Naive B cell (primary cell): ENCODE results near the gene HSH2D. TPM values are rescaled to one million over a fixed set of nuclear protein-coding genes. Genes with fewer than 3 reads are reported as not detected.
A peak's percentile ranks its signal among the peaks of the same experiment; 100 is the strongest.
"Not testable (repeated sequence)": the region's sequence is repeated elsewhere in the genome, so short reads cannot be mapped to it uniquely, and the experiment has no call there.

Source experiments
- ATAC-seq, 2 donors: fragments of 150-1000 bp; cut with Tn5 transposase; 2 replicates each; pipeline ENCODE4 v1.10.0; 2021; ENCODE audit warnings: low read depth in 2 of 2, mild to moderate bottlenecking in 2 of 2, moderate library complexity in 2 of 2
- DNase-seq: peaks from one replicate; pipeline ENCODE4 v3.0.0; 2022
- H3K27ac Mint-ChIP-seq, 6 donors: one replicate each; pipeline ENCODE4 v1.8.0; 2020 to 2022; ENCODE audit warnings: mild to moderate bottlenecking in 6 of 6, mixed read lengths in 6 of 6, moderate library complexity in 5 of 6, inconsistent platforms in 2 of 6
- H3K27me3 Mint-ChIP-seq, 3 donors: one replicate each; pipeline ENCODE4 v1.8.0; 2021 to 2022; ENCODE audit warnings: mixed read lengths in 3 of 3, mild to moderate bottlenecking in 1 of 3
- H3K36me3 Mint-ChIP-seq, 2 donors: one replicate each; pipeline ENCODE4 v1.8.0; 2020 to 2022; ENCODE audit warnings: mixed read lengths in 2 of 2, inconsistent platforms in 1 of 2, mild to moderate bottlenecking in 1 of 2
- H3K4me1 Mint-ChIP-seq, 3 donors: one replicate each; pipeline ENCODE4 v1.8.0; 2020 to 2022; ENCODE audit warnings: mixed read lengths in 3 of 3, inconsistent platforms in 1 of 3, mild to moderate bottlenecking in 1 of 3, moderate library complexity in 1 of 3
- H3K4me3 Mint-ChIP-seq, 8 donors: one replicate each; pipeline ENCODE4 v1.8.0; 2020 to 2022; ENCODE audit warnings: mild to moderate bottlenecking in 8 of 8, mixed read lengths in 8 of 8, moderate library complexity in 8 of 8, inconsistent platforms in 2 of 8
- H3K9me3 Mint-ChIP-seq, 7 donors: one replicate each; pipeline ENCODE4 v1.8.0; 2020 to 2022; ENCODE audit warnings: mixed read lengths in 7 of 7, mild to moderate bottlenecking in 5 of 7, inconsistent platforms in 2 of 7, moderate library complexity in 1 of 7
- polyA plus RNA-seq, 6 donors: library from polyadenylated mRNA; unstranded; fragments of 300-500 nt; fragmentation: Illumina TruSeq; gene quantifications; one replicate each; pipeline ENCODE4 v1.2.3, GENCODE V29; 2021; ENCODE audit warnings: low read depth in 6 of 6

The HSH2D gene, protein sequence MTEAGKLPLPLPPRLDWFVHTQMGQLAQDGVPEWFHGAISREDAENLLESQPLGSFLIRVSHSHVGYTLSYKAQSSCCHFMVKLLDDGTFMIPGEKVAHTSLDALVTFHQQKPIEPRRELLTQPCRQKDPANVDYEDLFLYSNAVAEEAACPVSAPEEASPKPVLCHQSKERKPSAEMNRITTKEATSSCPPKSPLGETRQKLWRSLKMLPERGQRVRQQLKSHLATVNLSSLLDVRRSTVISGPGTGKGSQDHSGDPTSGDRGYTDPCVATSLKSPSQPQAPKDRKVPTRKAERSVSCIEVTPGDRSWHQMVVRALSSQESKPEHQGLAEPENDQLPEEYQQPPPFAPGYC
- polyA plus RNA-seq, result 10 to 100 TPM; 25.7 to 53.2 (median 40.1) TPM

DNA sequence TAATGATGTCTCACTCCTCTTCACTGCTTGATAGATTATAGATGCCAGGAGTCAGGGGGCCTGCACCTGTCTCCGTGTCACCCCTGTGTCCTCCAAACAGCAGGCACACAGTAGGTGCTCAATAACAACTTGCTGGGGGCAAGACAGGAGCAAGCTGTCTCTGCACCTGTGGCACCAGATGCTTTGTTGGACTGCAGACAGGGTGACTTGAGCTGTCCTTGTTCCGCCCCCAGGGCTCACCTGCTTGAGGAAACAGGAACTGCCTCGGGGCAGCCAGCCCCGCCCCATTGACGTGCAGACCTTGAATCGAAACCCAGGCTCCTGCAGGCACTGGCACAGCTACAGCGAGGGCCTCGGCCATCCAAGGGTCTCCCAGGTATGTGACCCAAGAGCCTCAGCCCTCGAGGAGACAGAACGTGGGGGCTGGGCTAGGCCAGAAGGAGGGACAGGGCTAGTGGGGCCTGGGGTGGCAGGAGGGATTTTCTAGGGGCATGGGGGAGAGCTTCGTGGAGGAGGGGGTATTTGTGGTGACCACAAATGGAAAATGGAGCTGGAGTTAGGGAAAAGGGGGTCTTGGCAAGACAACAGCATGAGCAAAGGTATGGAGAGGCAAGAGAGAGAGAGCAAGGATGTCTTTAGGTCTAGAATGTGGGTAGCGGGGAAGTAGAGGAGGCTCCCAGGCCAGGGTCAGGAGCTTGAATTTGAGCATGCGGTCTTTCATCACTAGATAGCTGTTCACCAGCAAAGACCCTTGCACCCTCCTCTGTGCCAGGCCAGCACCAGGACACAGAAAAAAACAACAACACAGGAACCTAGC, at the start of gene HSH2D:
TSS of gene HSH2D (plus strand) at position 287 of the 817 bp plus-strand sequence. CDS start 5,066 bp downstream, outside the sequence.
- H3K4me3 Mint-ChIP-seq, result peak within 1 kb of the TSS; percentile 95 to 100 (median 98)
- peak within 1 kb of the TSS; percentile 99 to 100 (median 99) for H3K27ac Mint-ChIP-seq
- peaks cover 4 to 7% of the 10 kb centered on the region in 2 donors for H3K36me3 Mint-ChIP-seq
- peaks cover 0 to 6% (median 3%) of the 10 kb centered on the region in 7 donors for H3K9me3 Mint-ChIP-seq
- H3K27me3 Mint-ChIP-seq, result no peaks in the 10 kb centered on the region
- H3K4me1 Mint-ChIP-seq, result peaks cover 41 to 94% (median 57%) of the 10 kb centered on the region in 3 donors
- peak; percentile 91 for DNase-seq
- peak; percentile 81 to 83 for ATAC-seq

DNA sequence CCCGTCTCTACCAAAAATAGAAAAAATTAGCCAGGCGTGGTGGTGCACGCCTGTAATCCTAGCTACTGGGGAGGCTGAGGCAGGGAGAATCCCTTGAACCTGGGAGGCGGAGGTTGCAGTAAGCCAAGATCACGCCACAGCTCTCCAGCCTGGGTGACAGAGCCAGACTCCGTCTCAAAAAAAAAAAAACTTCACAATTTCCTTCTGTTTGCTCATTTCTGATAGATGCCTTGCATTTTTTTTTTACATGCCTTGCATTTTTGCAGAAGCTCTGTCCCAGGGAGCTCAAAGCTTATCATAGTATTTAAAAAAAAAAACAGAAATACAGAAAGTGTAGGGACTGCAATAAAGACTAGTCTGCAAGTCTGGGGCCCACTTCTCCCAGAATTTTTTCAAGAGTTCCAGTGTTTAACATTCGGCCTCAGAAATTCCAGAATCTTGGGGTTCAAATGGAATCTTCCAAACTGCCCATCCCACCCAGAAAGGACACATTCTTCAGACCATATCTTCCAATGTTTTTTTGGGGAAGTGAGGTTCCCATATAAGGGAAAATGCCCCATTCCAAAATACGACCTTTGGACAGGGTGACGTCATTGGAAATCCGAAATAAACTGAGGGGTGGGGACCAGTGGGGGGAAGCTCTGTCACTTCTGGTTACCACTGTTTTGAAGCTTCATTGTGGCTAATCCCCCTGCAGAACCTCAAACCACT, 49.0 kb upstream of the HSH2D start:
- peak overlapping the region in 4 of 6 donors; percentile 2 to 90 (median 75) for H3K27ac Mint-ChIP-seq
- H3K36me3 Mint-ChIP-seq, result peaks cover 14 to 41% of the 10 kb centered on the region in 2 donors
- DNase-seq, result no peak

DNA sequence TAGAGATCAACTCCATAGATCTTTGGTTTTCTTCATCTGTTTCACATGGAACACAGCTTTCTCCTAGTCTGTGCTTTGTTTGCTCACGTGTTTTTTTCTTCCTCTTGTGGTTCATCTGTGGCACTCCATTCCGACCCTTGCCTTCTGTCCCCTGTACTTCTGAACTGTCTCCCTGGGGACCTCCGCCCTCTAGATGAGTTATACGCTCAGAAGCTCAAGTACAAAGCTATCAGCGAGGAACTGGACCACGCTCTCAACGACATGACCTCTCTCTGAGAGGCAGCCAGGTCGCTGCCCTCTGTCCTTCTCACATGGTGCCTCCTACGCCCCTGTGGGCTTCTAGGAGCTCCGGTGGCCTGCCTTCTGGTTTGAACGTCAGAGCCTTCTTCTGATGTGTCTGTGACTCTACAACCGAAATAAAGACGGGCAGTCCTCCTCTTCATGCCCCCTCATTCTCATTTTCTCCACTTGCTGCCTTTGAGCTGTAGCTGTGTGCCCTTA, 48.4 kb upstream of the HSH2D start:
- Mint-ChIP-seq H3K4me3 (peak overlapping the region in 1 of 8 donors; percentile 62), H3K4me1 (peaks cover 14 to 19% (median 18%) of the 10 kb centered on the region in 3 donors), H3K27me3 (no peaks in the 10 kb centered on the region), H3K27ac (peak overlapping the region; percentile 2 to 90 (median 76)), H3K9me3 (no peaks in the 10 kb centered on the region), H3K36me3 (peaks cover 14 to 41% of the 10 kb centered on the region in 2 donors)
- peak; percentile 16 to 36 for ATAC-seq
- DNase-seq, result no peak

More for the DNA sequence above, 49.0 kb upstream of the HSH2D start:
- peak in 1 of 2 donors; percentile 12 for ATAC-seq
- H3K4me3 Mint-ChIP-seq, result no peak overlapping the region
- no peaks in the 10 kb centered on the region for H3K9me3 Mint-ChIP-seq
- no peaks in the 10 kb centered on the region for H3K27me3 Mint-ChIP-seq
- peaks cover 14 to 19% (median 18%) of the 10 kb centered on the region in 3 donors for H3K4me1 Mint-ChIP-seq

DNA sequence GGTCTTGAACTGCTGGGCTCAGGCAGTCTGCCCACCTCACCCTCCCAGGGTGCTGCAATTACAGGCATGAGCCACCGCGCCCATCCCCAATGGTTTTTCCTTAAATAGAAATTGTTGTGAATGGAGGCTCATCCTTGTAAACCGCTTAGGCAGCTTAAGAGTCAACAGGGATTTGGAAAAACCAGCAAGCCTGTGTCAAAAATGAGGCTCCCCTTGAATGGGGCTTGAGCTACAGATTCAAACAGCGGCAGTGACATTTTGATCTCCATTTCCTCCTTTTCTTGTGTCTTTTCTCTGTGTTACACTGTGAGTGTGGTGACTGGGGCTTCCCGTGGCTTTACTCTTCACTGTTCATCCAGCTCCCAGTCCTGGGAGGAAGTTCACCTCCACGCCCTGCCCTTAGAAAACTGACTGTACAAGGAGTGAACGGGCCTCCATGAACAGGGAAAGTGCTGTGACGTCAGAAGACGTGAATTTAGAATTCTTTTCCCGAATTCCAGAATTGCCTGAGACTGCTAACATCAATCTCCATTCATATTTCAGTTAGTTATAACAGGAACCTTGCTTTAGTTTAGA, 47.1 kb upstream of the HSH2D start:
- peak overlapping the region in 4 of 6 donors; percentile 3 to 82 (median 54) for H3K27ac Mint-ChIP-seq
- peaks cover 19 to 47% of the 10 kb centered on the region in 2 donors for H3K36me3 Mint-ChIP-seq
- H3K9me3 Mint-ChIP-seq, result no peaks in the 10 kb centered on the region
- H3K27me3 Mint-ChIP-seq, result no peaks in the 10 kb centered on the region
- no peak overlapping the region for H3K4me3 Mint-ChIP-seq
- DNase-seq (no peak), ATAC-seq (no peak)
- H3K4me1 Mint-ChIP-seq, result peaks cover 14 to 19% (median 18%) of the 10 kb centered on the region in 3 donors

DNA sequence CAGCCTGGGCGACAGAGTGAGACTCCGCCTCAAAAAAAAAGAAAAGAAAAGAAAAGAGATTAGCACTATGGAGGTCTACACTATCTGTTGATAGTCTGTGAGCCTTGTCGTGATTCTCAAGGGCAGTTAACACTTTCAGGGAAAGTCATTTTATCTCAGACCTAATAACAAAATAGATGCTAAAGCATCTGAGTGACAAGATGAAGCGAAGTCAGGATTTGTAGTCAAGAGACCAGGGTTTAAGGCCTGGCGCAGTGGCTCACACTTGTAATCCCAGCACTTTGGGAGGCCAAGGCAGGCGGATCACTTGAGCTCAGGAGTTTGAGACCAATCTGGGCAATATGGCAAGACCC, 45.1 kb upstream of the HSH2D start:
- no peaks in the 10 kb centered on the region for H3K9me3 Mint-ChIP-seq
- H3K4me3 Mint-ChIP-seq, result no peak overlapping the region
- no peaks in the 10 kb centered on the region for H3K27me3 Mint-ChIP-seq
- peak overlapping the region in 3 of 6 donors; percentile 52 to 93 (median 90) for H3K27ac Mint-ChIP-seq
- DNase-seq (no peak), ATAC-seq (no peak)
- peaks cover 19 to 34% of the 10 kb centered on the region in 2 donors for H3K36me3 Mint-ChIP-seq
- peaks cover 15 to 18% (median 18%) of the 10 kb centered on the region in 3 donors for H3K4me1 Mint-ChIP-seq

DNA sequence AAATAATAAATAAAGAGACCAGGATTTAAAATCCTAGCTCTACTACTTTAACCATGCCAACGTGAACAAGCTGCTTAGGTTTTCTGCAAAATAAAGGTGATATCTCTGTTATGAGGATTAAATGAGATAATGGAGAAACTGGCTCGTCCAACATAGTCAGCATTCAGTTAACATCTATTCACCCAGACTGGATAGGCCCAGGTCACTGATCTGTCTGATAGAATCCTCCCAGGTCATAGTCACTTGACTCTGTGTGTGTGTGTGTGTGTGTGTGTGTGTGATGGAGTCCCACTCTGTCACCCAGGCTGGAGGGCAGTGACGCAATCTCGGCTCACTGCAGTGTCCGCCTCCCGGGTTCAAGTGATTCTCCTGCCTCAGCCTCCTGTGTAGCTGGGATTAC, 44.7 kb upstream of the HSH2D start:
- H3K9me3 Mint-ChIP-seq, result no peaks in the 10 kb centered on the region
- ATAC-seq (no peak), DNase-seq (no peak)
- H3K27me3 Mint-ChIP-seq, result no peaks in the 10 kb centered on the region
- no peak overlapping the region for H3K27ac Mint-ChIP-seq
- no peak overlapping the region for H3K4me3 Mint-ChIP-seq
- peaks cover 15 to 22% (median 18%) of the 10 kb centered on the region in 3 donors for H3K4me1 Mint-ChIP-seq
- H3K36me3 Mint-ChIP-seq, result peaks cover 16 to 29% of the 10 kb centered on the region in 2 donors

DNA sequence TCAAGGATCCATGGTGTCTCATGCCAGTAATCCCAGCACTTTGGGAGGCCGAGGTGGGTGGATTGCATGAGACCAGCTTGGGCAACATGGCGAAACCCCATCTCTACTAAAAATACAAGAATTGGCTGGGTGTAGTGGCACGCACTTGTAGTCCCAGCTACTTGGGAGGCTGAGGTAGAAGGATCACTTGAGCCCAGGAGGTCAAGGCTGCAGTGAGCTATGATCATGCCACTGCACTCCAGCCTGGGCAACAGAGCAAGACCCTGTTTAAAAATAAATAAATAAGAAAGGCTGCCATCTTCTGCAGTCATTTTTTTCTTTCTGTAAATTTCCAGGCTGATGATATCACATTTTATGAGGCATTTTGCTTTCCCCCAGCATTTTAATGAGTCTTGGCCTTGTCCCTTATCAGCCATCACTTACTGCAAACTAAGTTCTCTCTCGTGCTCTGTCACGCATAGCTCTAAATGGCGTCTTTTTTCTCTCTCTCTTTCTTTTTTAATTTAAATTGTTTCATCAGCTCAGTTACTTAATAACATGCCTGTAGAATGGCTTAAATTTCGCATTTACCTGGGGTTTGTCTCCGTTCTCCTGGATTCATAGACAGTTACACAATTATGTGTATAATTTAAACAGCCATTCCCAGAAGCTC, 44.0 kb upstream of the HSH2D start:
- H3K4me1 Mint-ChIP-seq, result peaks cover 15 to 27% (median 21%) of the 10 kb centered on the region in 3 donors
- not testable (repeated sequence) for H3K9me3 Mint-ChIP-seq, H3K27ac Mint-ChIP-seq, DNase-seq, H3K27me3 Mint-ChIP-seq, ATAC-seq, H3K4me3 Mint-ChIP-seq
- peaks cover 16 to 29% of the 10 kb centered on the region in 2 donors for H3K36me3 Mint-ChIP-seq

DNA sequence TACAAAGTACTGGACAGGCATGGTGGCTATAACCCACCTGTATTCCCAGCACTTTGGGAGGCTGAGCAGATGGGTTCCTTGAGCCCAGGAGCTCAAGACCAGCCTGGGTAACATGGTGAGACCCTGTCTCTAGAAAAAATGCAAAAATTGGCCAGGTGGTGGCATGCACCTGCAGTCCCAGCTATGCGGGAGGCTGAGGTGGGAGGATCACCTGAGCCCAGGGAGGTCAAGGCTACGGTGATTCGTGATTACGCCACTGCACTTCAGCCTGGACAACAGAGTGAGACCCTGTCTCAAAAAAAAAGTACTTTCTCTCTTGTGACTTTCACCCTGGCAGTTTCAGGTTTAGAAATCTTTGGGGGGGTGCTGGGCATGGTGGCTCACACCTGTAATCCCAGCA, 43.0 kb upstream of the HSH2D start:
- Mint-ChIP-seq H3K4me1 (peaks cover 12 to 27% (median 22%) of the 10 kb centered on the region in 3 donors), H3K9me3 (no peaks in the 10 kb centered on the region), H3K27ac (peak overlapping the region in 1 of 6 donors; percentile 59), H3K27me3 (no peaks in the 10 kb centered on the region), H3K4me3 (no peak overlapping the region), H3K36me3 (peaks cover 19 to 20% of the 10 kb centered on the region in 2 donors)
- DNase-seq (no peak), ATAC-seq (no peak)

DNA sequence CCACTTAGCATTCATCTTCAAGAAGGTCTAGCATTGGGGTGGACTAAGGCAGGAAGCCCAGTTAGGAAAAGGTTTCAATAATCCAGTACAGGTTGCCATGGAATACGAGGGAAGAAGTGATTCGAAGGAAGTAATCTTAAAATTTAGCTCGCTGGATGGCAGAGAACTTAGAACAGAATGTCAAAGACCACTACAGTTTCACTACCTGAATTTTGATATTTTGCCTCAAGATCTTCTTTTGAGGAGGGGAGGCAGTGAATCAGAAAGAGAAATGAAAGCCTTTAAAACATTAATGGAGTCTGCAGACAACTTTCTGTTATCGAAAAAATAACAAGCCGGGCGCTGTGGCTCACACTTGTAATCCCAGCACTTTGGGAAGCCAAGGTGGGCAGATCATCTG, 38.8 kb upstream of the HSH2D start:
- Mint-ChIP-seq H3K27me3 (no peaks in the 10 kb centered on the region), H3K4me1 (peaks cover 13 to 28% (median 13%) of the 10 kb centered on the region in 3 donors), H3K36me3 (peaks cover 8 to 14% of the 10 kb centered on the region in 2 donors), H3K9me3 (no peaks in the 10 kb centered on the region), H3K4me3 (peak overlapping the region; percentile 44 to 88 (median 82)), H3K27ac (peak overlapping the region; percentile 89 to 95 (median 95))
- peak; percentile 58 for DNase-seq
- ATAC-seq, result peak; percentile 93 to 96

DNA sequence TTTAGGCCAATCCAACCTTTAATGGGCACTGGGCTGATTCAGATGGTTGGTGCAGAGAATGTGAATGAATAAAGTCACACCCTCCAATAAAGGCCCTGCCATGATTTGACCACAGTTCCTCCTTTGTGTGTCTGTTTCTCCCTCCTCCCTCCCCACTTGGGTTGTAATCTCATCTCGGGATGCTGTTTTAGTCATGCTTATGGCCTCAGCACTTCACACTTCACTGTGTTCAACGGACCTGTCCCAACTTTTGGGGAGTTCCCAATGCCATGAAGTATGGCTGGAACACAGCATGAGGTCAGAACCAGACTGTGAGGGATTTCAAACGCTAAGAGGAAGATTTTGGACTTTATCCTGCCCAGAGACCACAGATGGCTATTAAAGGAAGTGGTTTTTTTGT, 37.4 kb upstream of the HSH2D start:
- peak overlapping the region in 4 of 6 donors; percentile 23 to 93 (median 87) for H3K27ac Mint-ChIP-seq
- H3K27me3 Mint-ChIP-seq, result no peaks in the 10 kb centered on the region
- ATAC-seq, result no peak
- no peaks in the 10 kb centered on the region for H3K9me3 Mint-ChIP-seq
- peaks cover 3 to 12% of the 10 kb centered on the region in 2 donors for H3K36me3 Mint-ChIP-seq
- H3K4me1 Mint-ChIP-seq, result peaks cover 14 to 31% (median 16%) of the 10 kb centered on the region in 3 donors
- peak overlapping the region in 5 of 8 donors; percentile 4 to 63 (median 59) for H3K4me3 Mint-ChIP-seq
- no peak for DNase-seq

DNA sequence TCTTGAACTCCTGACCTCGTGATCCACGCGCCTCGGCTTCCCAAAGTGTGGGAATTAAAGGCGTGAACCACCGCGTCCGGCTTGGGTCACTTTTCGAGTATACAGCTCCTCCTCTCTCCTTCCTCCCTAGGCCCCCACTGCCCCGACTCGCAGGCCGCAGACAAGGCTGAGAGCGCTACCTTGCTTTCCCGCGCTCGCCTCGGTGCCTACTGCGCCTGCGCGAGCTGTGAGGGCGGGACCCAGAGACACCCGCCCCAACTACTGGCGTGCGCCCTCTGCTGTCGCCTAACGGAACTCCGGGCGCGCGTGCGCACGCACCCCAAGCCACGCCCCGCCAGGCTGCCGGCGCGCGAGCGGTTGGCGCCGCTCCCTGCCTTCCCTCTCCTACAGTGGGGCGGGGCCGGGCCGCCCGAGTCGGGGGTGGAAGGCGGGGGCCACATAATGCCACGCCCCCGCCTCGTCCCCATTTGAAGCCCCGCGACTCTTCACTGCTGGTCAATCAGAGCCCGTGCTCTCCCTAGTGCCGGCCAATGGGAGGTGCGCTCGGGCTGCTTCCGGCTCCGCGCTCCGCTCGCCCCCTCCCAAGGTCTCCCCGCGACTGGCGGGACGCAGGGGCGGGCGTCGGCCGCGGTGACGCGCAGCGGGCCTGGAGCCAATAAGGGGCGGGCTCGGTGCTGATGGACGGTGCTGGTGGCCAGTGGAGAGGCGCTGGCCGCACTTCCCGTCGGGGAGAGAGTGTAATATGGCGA, 32.2 kb upstream of the HSH2D start, which contains the start of gene RAB8A:
TSS of gene RAB8A (plus strand) at position 730 of the 749 bp plus-strand sequence. CDS start at position 743, 13 bp downstream.
- H3K27ac Mint-ChIP-seq, result peak within 1 kb of the TSS; percentile 97 to 99 (median 98)
- peak within 1 kb of the TSS; percentile 91 to 99 (median 98) for H3K4me3 Mint-ChIP-seq
- DNase-seq (peak; percentile 99), ATAC-seq (peak; percentile 88 to 90)
- H3K4me1 Mint-ChIP-seq, result peaks cover 26 to 45% (median 27%) of the 10 kb centered on the region in 3 donors
- H3K27me3 Mint-ChIP-seq, result no peaks in the 10 kb centered on the region
- H3K36me3 Mint-ChIP-seq, result no peaks in the 10 kb centered on the region
- H3K9me3 Mint-ChIP-seq, result no peaks in the 10 kb centered on the region
